Renal cortex interstitium (tissue), 11 donors: ENCODE data around the gene RPS6KA2. TPM values are rescaled to one million over a fixed set of nuclear protein-coding genes. Genes with fewer than 3 reads are reported as not detected.
"Not testable (repeated sequence)": the region's sequence is repeated elsewhere in the genome, so short reads cannot be mapped to it uniquely, and the experiment has no call there.

Experiments
- DNase-seq, 11 donors: peaks; one replicate each; pipeline ENCODE4 v3.0.0-alpha.2; 2013; ENCODE audit warnings: low read depth in 9 of 11, low spot score in 4 of 11; ENCODE audit errors: extremely low read depth in 1 of 11
- polyA plus RNA-seq, 3 donors: library from polyadenylated mRNA; unstranded; fragments of 120-200 nt; gene quantifications; one replicate each; pipeline ENCODE4 v1.2.1, GENCODE V29; 2013; ENCODE audit not compliant: insufficient read length in 3 of 3

RPS6KA2 gene
- polyA plus RNA-seq, 3 donors: 28.3 to 30.6 (median 29.5) TPM

- DNase-seq: no peak
Observed at GRCh38 chr6:166551754-166552495, 75.1 kb downstream of the RPS6KA2 start.

DNA sequence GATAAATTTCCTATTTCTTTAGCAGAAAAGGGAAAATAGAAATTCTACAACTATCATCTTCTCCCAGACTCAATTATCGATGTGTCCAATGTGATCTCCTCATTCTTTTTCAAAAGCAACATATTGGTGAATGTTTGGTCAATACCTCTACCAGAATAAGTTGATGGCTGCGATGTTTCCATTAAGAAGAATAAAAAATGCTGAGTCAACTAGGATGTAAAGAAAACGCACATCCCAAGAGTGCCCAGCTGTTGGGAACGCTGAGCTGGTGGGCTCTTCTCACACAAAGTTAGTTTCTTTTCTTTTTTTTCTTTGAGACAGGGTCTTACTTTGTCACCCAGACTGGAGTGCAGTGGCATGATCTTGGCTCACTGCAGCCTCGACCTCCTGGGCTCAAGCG lies 80.4 kb downstream of the RPS6KA2 start:
- no peak for DNase-seq

- DNase-seq: no peak
Observed at GRCh38 chr6:166545156-166546034, 81.7 kb downstream of the RPS6KA2 start.

GRCh38 chr6:166544296-166544605 lies 82.8 kb downstream of the RPS6KA2 start:
- DNase-seq: no peak

DNA sequence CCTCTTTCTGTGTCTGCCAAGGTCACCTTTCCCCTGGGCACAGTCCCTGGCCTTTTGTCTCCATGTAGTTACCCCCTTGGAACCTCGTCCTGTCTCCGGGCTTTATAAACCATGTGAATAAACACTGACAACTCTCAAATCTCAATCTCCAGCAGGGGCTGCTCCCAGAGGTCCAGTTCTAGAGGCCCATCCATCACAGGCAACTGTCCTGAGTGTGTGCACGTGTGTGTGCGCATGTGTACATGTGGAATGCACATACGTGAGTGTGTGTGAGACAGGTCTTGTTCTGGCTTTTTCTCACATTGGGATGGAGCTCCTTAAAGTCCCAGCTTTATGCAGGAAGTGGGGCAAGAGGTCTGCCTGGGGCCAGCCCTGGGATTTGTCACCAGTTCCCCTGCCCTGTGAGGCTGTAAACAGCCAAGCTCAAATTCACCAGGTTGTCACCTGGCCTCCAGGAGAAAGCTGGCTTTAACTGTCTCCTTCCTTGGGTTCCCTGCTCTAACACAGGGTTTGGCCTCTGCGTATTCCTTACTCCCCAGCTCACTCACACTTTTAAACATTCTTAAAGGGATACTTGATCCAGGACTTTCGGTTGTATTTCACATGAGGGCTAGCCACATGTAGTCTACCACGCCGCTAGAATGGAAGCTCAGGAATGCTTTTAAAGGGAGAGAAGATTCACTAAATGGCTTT lies 83.3 kb downstream of the RPS6KA2 start:
- no peak for DNase-seq

DNA sequence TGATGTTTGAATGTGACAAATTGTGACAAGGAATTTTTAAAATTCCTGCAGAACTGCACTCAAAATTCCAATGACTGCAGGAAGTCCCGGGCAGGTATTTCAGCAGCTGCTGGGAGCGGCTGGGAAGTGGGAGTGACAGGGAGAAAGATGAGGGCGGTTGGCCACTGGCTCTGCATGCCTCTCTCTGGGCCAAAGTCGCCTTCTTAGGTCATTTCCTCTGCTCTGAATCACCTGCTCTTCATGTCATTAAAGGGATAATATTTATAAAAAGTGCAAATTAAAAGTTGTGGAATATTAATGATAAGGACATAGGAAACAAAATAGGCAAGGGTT lies 84.5 kb downstream of the RPS6KA2 start:
- no peak for DNase-seq

GRCh38 chr6:166541876-166542579 lies 85.0 kb downstream of the RPS6KA2 start:
- no peak for DNase-seq

GRCh38 chr6:166541366-166541765 lies 85.7 kb downstream of the RPS6KA2 start:
- no peak for DNase-seq

GRCh38 chr6:166540631-166541331 lies 86.3 kb downstream of the RPS6KA2 start:
- DNase-seq: no peak

DNA sequence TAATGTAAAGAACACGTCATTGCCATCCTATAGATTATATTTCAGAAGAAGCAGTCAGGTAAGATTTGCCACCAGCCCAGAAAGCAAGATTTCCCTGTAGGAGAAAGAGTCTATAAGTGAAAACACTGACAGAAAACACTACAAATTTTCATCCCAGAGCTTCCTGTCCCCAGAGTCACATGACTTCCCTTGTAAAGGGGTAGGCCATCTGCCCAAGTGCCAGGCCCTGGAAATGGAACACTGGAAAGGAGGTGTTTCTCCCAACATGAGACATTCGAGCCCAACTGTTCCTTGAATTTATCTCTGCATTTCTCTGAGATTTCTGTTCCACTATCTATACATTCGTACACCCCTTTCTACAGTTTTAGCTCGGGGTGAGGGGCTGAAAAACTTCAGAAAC lies 87.5 kb downstream of the RPS6KA2 start:
- DNase-seq: no peak

- DNase-seq: not testable (repeated sequence)
Observed at GRCh38 chr6:166539011-166539385, 88.1 kb downstream of the RPS6KA2 start.

- DNase-seq: no peak
Observed at GRCh38 chr6:166538297-166539010, 88.6 kb downstream of the RPS6KA2 start.

DNA sequence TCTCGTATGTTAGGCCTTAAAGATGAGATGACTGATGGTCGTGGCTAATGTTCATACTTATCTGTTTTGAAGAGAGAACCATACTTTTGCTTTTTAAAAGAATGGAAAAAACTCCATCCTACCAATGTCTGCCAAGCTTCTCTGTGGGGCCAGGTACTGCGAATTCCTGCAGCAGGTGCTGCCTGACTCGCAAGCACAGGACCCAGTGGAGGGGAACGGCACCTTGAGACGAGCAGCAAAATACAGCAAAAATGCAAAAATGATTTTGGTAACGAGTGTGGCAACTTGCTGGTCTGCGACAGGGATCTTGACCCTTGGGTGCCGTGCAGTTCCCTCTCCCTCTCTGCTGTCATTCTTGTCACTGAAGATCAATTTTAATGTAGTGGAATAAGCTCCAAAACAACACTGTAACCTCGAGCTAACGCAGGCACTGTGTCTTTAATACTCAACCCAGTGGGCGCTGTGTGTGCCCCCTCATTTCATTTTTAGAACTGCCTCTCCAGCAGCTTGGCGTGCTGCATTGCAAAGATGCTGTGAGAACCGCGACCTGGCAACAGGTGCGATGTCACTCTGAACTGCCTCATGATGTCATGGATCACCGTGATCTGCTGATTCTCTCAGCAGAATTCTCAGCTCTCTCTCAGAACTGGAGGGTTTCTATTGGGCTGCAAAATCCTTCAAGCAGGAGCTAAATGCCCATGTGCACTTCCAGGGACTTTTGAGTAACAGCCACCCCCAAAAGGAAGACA lies 92.2 kb downstream of the RPS6KA2 start:
- no peak for DNase-seq

DNA sequence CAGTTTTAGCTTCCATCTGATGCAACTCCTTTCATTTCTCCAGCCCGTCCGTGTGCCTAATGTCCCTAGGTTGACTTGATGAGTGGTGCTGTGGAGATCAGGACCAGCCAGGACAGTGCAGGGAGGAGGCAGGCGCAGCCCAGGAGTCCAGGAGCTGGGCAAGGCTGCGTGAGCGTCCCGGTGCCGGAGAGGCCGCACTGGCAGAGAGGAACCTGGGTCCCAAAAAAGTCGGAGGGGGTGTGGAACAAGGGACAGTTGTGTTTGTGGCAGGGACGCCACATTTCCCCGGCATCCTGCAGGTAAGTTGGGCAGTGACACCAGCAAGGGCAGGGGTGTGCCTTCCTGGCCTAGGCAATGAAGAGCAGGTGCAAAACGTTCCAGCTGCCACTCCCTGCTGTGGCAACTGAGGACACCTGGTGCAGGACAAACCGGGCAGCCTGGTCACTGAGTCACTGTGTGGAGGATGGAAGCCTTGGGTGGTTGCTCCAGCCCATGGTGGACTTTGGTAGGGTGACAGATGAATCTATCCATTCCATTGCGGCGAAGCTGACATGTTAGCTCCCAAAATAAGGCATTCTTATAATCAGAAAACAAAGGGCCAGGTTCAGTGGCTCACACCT lies 93.7 kb downstream of the RPS6KA2 start:
- no peak for DNase-seq

- no peak for DNase-seq
Observed at GRCh38 chr6:166532302-166532701, 94.7 kb downstream of the RPS6KA2 start.

DNA sequence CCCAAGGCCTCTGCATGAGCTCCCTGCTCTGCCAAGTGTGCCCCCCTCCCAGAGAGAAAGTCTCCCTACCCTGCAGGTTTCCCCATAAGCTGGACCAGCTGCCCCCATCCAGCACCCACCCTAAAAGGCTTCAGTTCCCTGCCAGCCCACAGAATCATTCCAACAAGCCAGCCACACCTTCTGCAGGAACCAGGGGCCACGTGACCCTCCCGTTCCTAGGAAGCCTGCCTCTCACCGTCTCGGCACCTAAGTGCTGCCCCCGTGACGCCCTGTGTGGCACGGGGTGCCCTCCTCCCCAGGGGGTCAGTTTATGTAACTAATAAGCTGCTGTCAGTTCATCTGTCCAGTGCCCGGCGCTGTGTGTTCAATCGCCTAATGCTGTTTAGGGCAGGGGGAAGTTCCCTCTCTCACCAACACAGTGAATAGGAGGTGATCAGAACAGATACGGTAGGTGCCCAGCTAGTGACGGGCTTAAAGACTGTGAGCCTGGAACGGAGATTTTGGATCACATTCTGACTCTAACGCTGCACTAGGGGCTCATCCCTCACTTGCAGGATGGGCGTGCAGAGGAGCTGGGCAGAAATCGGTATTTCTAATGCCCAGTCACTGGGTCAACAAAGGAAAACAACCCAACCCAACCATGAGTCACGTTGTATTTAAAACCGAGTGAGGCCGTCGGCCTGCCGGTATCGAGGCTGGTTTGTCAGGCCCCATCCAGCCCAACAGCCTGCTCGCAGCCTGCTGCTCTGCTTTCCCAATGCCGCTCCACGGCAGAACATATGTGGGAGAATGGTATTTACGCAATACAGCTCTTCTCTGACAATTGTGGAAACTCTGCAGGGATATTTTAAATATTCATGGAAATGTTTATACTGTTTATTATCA lies 96.6 kb downstream of the RPS6KA2 start:
- no peak for DNase-seq
